ENCODE results near the gene MKNK2.

DNA sequence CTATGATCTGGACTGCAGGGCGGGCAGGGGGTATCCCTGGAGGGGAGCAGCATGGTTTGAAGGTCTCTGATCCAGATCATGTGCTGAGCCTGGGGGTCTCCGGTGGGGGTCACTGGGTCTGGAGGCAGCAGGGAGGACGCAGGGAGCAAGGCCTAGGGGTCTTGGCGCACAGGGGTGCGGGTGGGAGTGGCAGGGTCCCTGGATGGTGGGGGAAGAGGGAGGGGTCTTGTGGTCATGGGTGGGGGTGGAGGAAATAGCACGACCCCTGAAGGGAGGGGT lies 37.4 kb downstream of the MKNK2 start:
- TF ChIP-seq CTCF (IDR thresholded peaks at IDR 0.05) (no peak), EP300 (IDR thresholded peaks at IDR 0.05) (no peak), POLR2A (IDR thresholded peaks at IDR 0.05; ENCODE audit: low read depth) (no peak)
